NCI-H526 (cell line): ENCODE data around the gene FSD1.
"Not testable (repeated sequence)": the region's sequence is repeated elsewhere in the genome, so short reads cannot be mapped to it uniquely, and the experiment has no call there.

Experiments
- DNase-seq, 2 experiments: peaks; one replicate each; lab custom pipeline; 2025; lab: John Stamatoyannopoulos, UW

The FSD1 gene

DNA sequence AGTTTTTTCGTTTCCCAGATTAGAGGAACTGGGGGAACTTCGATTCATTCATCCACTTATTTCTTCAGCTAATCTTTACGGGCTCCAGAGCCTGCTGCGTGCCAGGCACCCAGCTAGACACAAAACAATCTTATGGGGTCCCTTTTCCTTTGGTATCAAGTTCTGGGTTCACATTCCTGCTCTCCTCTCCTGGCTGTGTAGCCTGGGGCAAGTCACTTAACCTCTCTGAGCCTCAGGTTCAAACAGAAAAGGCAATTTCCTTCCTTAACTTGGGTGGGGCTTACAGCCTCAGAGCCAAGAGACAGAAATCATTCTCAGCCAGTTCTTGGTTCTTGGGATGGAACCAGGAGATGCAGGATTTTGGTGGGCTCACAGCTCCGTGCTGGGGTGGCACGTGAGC is 19.4 kb upstream of the FSD1 start:
- DNase-seq = no peak

DNA sequence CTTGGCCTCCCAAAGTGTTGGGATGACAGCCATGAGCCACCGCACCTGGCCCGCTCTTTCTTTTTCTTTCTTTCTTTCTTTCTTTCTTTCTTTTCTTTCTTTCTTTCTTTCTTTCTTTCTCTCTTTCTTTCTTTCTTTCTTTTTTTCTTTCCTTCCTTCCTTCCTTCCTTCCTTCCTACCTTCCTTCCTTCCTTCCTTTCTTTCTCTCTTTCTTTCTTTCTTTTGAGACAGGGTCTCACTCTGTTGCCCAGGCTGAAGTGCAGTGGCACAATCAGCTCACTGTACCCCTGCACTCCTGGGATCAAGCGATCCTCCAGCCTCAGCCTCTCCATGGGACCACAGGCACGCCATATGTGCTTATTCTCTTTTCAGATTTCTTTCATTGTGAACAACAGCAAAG is 18.3 kb upstream of the FSD1 start:
- not testable (repeated sequence) for DNase-seq

DNA sequence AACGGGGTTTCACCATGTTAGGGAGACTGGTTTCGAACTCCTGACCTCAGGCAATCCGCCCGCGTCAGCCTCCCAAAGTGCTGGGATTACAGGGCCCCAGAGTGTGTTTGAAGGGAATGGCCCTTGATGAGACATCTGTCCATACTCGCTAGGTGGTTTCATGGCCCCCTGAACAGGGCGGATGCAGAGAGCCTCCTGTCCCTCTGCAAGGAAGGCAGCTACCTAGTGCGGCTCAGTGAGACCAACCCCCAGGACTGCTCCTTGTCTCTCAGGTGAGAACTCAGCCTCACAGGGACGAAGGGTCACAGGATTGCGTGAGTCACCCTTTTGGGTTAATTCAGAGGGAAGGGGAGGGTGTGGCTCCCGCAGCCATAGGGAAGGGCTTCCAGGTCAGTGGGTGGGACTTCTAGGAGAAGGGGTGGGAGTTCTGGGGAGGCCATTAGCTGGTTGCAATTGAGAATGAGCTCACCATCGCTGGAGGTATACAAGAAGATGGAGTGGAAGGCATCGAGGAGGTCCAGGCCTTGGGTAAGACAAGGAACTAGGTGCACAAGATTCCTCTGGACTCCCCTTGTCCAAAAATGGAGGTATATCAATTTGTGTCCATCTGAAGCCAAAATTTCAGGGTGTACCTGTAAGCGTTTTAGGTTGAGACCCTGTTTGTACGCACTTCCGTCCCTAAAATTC is 16.2 kb upstream of the FSD1 start:
- DNase-seq = no peak

DNA sequence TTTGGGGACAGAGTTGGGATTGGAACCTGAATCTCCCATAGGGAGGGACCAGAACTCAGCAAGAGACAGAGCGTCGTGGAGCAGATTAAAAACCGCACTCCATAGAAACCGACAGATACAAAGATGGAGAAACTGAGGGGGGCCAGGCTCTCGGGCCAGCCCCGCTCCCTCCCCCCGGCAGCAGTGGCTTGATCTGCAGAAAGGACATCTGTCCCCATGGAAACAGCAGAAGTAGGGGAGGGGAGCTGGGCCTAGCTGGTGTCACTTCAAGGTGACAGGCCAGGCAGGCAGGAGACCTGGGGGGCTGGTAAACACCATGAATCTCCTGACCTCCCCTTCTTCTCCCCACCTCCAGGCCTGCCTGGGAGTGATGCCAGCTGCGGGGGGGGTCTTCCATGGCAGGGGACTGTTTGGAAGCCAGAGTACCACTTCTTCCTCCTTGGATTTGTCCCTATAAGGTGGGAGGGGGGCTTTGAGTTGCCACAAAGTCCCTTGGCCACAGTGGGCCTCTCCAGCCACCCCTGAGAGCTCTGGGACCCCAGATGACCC is 13.1 kb upstream of the FSD1 start:
- DNase-seq = no peak

DNA sequence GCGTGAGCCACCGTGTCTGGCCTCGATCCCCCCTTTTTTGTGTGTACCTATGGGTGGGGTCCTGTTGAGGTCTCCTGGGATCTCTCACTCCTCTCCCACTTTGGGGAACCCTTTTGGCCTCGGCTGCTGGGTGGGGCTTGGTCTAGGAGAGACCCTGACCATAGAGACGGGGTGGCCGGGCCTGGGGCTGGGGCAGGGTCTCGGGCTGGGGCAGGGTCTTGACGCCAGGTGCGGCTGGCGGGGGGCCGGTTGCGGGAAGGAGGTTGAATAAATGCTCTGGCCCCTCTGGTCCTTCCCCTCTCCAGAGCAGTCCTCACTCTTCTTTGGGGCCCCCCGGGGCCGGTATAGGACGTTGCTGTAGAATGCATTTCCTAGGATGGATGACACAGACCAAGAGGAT is 11.9 kb upstream of the FSD1 start:
- DNase-seq = no peak

DNA sequence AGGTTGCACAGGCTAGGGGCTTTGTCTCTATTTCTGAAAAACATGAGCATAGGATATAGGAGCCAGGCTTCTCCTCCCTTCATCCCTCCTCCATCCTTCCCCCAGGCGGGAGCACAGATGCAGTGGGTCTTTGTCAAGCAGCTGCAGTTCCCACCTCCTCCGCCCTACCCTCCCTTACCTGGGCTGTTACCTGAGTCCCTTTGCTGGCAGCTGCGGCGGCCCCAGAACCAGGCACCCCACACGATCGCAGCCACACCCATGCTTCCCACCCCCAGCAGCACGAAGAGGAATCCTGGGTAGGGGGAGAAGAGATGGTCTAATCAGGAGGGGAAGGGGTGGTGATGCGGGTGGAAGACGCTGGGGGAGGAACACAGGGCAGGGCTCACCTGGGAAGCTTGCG is 10.0 kb upstream of the FSD1 start:
- DNase-seq = peak in 1 of 2 experiments; percentile 17

DNA sequence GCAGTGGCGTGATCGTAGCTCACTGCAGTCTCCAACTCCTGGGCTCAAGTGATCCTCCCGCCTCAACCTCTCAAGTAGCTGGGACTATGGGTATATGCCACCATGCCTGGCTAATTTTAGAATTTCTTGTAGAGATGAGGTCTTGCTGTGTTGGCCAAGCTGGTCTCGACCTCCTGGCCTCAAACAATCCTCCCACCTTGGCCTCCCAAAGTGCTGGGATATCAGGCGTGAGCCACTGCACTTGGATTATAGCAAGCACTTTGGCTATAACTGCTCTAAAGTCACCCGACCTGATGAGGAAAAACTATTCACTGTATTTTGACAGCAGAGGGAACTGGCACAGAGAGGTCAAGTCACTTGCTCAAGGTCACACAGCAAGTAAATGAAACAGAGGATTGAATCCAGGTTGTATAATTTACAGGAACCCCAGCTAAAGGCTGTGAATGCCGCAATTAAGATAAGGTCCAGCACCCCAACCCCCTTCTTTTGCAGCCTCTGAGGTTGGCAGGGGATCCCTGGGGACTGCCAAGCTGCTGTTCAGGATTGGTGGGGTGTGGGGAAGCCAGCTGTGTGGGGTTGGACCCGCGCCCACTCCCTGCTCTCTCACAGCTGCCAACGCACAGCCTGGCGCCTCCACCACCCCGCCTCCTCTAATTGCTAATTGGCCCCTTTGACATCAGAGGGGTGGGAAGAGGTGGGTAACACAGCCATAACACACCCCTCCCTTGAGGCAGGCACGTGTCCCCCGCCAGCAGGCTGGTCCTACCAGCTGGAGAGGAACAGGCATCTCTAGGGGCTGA is 8.2 kb upstream of the FSD1 start:
- DNase-seq = peak; percentile 5 to 23

DNA sequence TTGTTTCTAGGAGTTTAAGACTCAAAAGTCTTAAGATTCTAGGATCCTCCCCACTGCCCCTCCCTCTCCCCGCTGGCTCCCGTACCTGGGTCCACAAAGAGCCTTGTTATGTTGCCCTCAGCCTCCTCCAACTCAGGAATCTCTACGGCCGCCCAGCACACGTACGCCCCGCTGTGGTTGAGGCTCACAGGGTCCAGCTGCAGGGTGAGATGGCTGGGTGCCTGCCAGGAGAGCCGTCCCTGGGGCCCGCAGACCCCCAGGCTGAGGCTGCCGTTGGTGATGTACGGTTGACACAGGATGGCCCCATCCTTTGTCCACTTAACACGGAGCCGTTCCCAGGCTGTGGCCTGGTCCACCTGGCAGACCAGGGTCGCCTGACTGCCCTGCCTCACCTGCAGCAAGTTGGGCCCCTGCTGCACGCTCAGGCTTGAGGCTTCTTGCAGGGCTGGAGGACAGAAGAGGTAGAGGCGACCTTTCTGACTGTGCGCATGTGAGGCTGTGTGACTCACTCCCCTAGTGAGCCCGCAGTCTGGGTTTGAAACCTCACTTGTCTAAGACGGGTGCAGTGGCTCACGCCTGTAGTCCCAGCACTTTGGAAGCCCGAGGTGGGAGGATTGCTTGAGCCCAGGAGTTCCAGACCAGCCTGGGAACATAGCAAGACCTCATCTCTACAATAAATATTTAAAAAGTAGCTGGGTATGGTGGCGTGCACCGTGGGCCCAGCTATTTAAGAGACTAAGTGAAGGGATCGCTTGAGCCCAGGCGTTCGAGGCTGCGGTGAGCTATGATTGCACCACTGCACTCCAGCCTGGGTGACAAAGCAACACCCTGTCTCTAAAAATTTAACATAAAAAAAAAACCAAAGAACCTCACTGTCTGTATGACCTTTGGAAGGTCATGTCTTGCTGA is 6.2 kb upstream of the FSD1 start:
- no peak for DNase-seq

DNA sequence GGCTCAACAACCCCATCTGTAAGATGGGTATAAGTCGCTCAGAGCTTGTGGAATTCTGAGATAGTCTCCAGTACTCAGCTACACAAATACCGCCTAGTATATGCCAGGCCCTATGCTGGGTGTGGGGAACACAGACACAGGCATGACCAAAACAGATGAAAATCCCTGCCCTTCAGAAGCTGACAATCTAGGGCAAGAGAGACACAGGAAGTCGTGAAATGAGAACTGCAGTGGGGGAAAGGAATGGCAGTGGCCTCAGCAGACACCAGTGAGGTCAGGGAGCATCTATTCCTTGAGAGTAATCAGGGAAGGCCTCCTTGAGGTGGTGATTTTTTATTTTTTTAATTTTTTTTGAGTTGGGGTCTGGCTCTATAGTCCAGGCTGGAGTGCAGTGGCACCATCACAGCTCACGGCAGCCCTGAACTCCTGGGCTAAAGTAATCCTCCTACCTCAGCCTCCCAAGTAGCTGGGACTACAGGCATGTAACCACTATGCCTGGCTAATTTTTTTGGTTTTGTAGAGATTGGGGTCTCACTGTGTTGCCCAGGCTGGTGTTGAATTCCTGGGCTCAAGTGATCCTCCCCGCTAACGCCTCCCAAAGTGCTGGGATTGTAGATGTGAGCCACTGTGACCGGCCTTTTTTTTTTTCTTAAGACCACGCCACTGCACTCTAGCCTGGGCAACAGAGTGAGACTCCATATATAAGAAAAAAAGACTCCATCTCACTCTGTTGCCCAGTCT is 5.4 kb upstream of the FSD1 start:
- no peak for DNase-seq

DNA sequence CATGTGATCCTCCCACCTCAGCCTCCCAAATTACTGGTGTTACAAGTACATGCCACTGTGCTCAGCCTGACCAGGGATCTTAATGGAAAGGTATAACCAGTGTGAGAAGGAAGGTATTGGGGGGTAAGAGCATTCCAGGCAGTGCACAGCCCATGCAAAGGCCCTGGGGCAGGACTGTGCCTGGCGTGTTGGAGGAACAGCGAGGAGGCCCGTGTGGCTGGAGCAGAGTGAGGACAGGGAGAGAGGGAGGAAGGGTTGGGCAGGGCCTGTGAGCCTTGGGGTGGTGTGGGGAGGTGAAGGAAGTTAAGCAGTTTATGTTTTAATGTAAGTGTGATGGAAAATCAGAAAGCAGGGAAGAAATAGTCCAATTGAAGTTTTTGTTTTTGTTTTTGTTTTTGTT is 3.8 kb upstream of the FSD1 start:
- DNase-seq = no peak

DNA sequence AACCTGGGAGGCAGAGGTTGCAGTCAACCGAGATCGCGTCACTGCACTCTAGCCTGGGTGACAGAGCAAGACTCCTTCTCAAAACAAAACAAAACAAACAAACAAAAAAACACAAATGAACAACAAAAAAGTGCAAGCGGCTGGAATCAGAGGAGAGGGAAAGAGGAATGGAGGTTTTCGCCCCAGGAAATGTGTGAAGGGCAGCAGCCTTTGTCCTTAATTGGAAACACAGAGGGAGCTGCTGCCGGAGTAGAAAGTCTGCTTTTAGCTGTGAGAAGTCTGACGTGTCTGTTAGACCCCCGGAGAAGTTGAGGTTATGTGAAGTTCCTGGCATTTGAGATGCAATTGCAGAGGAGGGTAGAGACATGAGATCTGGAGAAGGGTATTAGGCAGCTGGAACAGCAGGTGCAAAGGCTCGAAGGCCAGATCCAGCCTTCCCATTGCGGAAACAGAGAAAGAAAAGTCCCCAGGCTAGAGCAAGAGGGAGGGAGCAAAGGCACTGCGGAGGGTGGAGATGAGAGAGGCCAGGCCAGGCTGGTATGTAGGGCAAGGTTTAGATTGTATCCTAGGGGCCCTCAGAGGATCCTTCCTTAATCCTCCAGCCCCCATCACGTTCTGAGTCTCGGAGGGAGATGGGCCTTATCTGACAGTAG is 2.7 kb upstream of the FSD1 start:
- no peak for DNase-seq

DNA sequence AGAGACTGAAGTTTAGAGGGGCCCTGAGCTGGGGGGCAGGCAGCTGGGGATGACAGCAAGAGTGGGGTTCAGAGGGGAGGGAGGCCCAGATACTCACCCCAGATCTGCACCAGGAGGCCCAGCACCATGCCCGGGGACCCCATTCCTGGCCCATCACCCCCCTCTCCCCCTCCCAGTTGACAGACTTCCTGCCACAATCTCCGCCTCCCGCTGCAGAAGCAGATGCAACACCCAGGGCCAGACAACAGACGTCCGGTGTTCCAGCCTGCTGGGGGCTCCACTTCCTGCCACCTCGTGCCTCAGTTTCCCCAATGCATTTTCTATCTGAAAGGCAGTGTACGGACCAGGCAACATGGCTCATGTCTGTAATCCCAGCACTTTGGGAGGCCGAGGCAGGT is 2.2 kb upstream of the FSD1 start, which contains the start of gene TMIGD2:
Gene TMIGD2 (minus strand): TSS at position 147 of the 398 bp plus-strand sequence. CDS start 4 bp downstream, at position 143.
- no peak for DNase-seq

DNA sequence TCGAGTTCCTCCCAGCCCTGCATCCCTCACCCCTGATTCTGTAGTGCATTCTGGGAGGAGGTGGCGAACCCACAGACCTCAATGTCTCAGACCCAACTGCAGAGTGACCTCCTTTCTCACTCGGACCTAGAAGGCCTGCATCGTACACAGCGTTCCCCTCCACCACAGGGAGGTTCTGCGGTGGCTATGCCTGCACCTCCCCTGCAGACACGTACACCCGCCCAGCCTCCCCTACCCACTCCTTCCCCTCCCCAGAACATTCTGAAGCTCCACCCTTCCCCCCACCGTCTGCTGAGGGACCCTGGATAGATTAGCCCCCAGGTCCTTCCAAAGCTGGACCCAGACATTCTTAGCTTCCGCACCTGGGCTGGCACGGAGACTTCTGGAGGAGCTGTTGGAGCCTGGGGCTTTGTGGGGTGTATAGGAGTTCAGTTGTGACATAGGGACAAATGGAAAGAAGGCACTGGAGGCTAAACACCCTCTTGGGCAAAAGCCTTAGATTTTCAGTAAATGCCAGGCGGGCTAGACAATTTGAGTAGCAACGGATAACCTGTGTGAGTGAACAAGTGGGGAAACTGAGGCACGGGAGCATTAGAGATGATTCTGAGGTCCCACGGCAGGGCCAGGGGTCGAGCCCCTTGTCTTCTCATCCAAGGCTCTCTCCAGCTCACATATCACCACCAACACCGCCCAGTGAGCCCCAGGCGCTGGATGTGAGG is 420 bp upstream of the FSD1 start:
- DNase-seq = peak in 1 of 2 experiments; percentile 18

DNA sequence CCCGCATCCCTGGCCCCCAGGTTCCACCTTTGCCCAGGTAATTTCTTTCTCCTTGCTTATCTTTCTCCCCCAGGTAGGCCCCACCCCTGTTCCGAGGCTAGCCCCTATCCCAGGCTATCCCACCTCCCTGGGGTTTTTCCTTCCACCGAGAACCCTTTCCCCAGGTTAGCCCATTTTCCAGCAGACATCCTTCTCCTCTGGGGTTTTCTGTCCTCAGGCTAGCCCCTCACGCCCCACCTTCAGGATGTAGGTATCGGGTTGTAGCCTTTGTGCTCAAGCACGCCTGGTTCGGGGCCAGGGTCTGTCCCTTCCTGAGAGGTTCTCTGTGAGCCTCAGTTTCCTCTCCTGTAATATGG is 837 bp downstream of the FSD1 start:
- DNase-seq = peak in 1 of 2 experiments; percentile 9

DNA sequence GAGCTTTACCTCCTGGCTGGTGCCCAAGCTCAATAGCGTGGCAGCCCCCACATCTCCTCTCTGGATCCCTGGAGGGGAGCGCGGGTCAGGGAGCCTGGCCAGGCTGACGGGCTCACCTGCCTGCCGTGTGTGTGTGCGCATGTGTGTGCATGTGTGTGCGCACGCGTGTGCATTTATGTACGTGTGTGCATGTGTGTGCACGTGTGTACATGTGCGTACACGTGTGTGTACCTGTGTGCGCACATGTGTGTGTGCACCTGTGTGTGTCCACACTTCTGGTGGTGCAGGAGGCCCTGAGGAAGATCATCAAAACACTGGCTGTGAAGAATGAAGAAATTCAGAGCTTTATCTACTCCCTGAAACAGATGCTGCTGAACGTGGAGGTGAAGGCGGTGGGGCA is 1.3 kb downstream of the FSD1 start:
- DNase-seq = no peak

DNA sequence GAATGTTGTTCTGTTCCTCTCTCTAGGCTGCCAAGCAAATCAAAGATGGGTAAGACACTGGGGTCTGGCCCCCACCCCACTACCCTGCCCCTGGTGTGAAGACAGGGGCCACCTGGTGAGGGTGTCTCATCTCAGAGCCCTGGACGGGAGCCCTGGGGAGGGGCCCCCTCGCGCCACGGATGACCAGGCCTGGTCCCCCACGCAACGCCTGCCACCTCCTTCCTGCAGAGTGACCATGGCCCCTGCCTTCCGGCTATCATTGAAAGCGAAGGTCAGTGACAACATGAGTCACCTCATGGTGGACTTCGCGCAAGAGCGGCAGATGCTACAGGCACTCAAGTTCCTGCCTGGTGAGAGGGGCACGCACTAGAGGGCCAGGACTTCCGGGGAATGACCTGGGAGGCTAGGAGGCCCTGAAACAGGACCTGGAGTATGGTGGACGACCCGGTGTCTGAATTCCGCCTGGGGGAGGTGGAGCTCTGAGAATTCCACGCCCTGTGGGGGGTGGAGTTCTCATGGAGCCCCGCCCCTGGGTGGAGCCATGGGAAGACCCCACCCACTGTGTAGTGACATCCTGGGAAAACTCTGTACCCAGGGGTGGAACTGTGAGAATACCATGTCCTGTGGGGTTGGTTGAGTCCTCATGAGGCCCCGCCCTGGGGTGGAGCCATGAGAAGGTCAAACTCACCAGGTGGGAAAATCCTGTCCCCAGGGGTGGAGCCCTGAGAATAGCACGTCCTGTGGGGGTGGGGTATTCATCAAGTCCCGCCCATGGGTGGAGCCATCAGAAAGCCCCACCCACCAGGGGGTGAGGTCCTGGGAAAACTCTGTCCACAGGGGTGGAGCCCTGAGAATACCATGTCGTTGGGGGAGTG is 6.1 kb downstream of the FSD1 start:
- peak in 1 of 2 experiments; percentile 20 for DNase-seq

DNA sequence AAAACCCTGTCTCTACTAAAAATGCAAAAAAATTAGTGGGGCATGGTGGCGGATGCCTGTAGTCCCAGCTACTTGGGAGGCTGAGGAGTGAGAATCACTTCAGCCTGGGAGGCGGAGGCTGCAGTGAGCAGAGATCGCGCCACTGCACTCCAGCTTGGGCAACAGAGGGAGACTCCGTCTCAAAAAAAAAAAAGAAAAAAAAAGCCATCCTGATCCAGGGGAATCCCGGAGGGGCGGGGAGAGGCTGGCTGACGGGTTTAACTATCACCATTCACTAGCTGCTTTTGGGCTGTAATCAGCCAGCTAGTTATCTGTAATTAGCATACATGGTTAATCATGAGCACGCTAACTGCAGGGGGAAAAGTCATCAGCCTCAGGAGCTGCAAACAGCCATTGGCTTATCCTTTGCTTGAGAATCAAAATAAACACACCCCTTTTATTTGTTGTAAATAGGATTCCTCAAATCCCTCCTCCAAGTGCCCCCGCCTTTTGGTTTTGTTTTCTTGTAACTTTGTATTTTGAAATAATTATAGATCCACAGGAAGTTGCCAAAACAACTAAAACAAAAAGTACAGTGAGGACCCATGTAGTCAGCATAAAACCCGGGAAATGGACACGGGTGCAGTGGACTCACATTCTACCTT is 9.6 kb downstream of the FSD1 start:
- DNase-seq = no peak

DNA sequence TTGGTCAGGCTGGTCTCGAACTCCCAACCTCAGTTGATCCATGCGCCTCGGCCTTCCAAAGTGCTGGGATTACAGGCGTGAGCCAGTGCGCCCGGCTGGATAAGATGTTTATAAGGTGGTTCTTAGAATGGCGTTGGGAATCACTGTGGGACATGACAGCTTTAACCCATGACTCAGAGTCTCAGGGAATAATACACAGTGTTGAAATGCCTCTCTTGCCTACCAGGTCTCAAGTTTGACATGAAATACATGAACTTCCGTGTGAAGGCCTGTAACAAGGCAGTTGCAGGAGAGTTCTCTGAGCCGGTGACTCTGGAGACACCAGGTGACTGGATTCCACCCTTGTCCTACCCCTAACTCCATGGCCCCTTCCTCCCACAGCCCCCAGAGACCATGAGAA is 12.6 kb downstream of the FSD1 start:
- DNase-seq = no peak

DNA sequence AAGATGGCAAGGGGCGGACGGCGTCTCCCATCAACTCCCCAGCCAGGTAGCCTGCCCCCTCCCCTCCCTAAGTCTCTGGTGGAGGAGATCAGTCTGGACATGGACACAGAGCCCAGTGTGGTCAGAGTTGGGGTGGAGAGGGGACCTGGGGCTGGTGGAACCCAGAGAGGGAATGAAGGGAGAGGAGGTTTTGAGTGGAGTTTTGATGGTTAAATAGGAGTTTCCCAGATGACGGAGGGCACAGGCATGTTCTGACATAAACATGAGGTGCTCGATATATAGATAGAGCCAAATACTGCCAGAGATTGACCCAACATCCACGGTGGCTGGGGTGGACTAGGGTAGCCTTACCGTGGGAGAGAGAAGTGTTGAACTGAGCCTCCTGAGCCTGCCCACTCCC is 14.1 kb downstream of the FSD1 start:
- no peak for DNase-seq
